ENCODE measurements around the gene INHBA.

INHBA gene

GRCh38 chr7:41685684-41686083, 17.2 kb downstream of the INHBA start:
- no peak for DNase-seq

GRCh38 chr7:41682422-41682821, 20.5 kb downstream of the INHBA start:
- no peak for DNase-seq

- DNase-seq = no peak
Observed at GRCh38 chr7:41679566-41679965, 23.3 kb downstream of the INHBA start.

GRCh38 chr7:41674505-41675023, 28.3 kb downstream of the INHBA start:
- DNase-seq = no peak

- DNase-seq = no peak
Observed at GRCh38 chr7:41661596-41661995, 41.3 kb downstream of the INHBA start.

- DNase-seq = no peak
Observed at GRCh38 chr7:41659539-41659938, 43.4 kb downstream of the INHBA start.

- DNase-seq = no peak
Observed at GRCh38 chr7:41656366-41656765, 46.5 kb downstream of the INHBA start.

- DNase-seq = no peak
Observed at GRCh38 chr7:41655426-41655825, 47.5 kb downstream of the INHBA start.

GRCh38 chr7:41652267-41652666, 50.6 kb downstream of the INHBA start:
- DNase-seq = no peak

- DNase-seq = no peak
Observed at GRCh38 chr7:41648501-41648900, 54.4 kb downstream of the INHBA start.

GRCh38 chr7:41643616-41644015, 59.3 kb downstream of the INHBA start:
- no peak for DNase-seq

- no peak for DNase-seq
Observed at GRCh38 chr7:41641665-41642014, 61.2 kb downstream of the INHBA start.

GRCh38 chr7:41641011-41641664, 61.8 kb downstream of the INHBA start:
- DNase-seq = no peak

- no peak for DNase-seq
Observed at GRCh38 chr7:41640487-41640886, 62.4 kb downstream of the INHBA start.

GRCh38 chr7:41637049-41637448, 65.8 kb downstream of the INHBA start:
- DNase-seq = no peak

All from NCI-H2171 (cell line).